BJ (cell line): Measurements from ENCODE around the gene FAM174C. TPM values are rescaled to one million over a fixed set of nuclear protein-coding genes. Genes with fewer than 3 reads are reported as not detected.

Experiments
- CTCF ChIA-PET: fragments of 350-600 bp; formaldehyde crosslinking; extraction: SDS; loops from one replicate; lab custom pipeline; 2021; ENCODE audit warnings: antibody characterized with exemption, inconsistent platforms; lab: Yijun Ruan, JAX
- POLR2A ChIA-PET: fragments of 300-600 bp; sonication (Branson Sonifier 250); formaldehyde crosslinking; extraction: SDS; loops from one replicate; lab custom pipeline; 2021; ENCODE audit warnings: antibody characterized with exemption; lab: Charles Lee
- DNase-seq: peaks from one replicate; pipeline ENCODE4 v3.0.0-alpha.2; 2011; ENCODE audit warnings: low read depth
- H3K27me3 ChIP-seq: 2 replicates; pipeline ENCODE4 v1.6.0; 2011; ENCODE audit warnings: low read length; ENCODE audit not compliant: control insufficient read depth, insufficient read depth
- H3K36me3 ChIP-seq: 2 replicates; pipeline ENCODE4 v1.5.1; 2011; ENCODE audit warnings: low read length; ENCODE audit not compliant: control insufficient read depth, insufficient read depth
- H3K4me3 ChIP-seq: 2 replicates; pipeline ENCODE4 v1.5.1; 2011; ENCODE audit warnings: low read depth, mild to moderate bottlenecking, control low read depth, low read length
- CTCF ChIP-seq: IDR thresholded peaks from 2 replicates; pipeline ENCODE4 v1.5.1; 2011; ENCODE audit warnings: low read depth, mild to moderate bottlenecking, control low read depth, inconsistent platforms, low read length, moderate library complexity; ENCODE audit not compliant: insufficient read depth
- polyA plus RNA-seq: library from polyadenylated mRNA; depleted of rRNA; stranded (reverse); fragments of >200 nt; gene quantifications from 2 replicates; pipeline ENCODE4 v1.2.3, GENCODE V29; 2011

FAM174C gene
- polyA plus RNA-seq, 1 experiment, result 37.5 TPM

DNA sequence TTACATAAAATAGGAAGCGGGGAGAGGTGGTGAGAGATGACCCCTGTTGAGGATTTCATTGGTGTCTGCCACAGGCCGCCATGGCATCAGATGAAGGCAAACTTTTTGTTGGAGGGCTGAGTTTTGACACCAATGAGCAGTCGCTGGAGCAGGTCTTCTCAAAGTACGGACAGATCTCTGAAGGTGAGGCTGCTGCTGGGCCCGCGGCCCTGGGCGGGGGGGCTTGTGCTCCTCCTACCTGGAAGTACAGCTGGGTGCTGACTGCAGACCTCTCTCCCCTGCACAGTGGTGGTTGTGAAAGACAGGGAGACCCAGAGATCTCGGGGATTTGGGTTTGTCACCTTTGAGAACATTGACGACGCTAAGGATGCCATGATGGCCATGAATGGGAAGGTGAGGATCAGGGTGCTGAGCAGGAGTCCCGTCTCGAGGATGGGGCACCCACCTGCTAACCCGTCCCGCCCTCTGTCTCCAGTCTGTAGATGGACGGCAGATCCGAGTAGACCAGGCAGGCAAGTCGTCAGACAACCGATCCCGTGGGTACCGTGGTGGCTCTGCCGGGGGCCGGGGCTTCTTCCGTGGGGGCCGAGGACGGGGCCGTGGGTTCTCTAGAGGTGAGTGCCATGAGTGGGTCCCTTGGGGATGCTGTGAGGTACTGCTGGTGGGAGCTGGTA, 4.3 kb upstream of the FAM174C start:
- ChIA-PET CTCF (interaction anchor here (6.2 kb wide), 1 partner anchor 27 kb away, joined by 46 read pairs; no protein-coding TSS in a partner anchor), POLR2A (no interaction called here)
- peak overlapping the region; percentile 66 for H3K4me3 ChIP-seq
- H3K36me3 ChIP-seq, result peaks cover 37% of the 10 kb centered on the region
- no peaks in the 10 kb centered on the region for H3K27me3 ChIP-seq
- no peak for DNase-seq
- TF ChIP-seq CTCF, result no peak

DNA sequence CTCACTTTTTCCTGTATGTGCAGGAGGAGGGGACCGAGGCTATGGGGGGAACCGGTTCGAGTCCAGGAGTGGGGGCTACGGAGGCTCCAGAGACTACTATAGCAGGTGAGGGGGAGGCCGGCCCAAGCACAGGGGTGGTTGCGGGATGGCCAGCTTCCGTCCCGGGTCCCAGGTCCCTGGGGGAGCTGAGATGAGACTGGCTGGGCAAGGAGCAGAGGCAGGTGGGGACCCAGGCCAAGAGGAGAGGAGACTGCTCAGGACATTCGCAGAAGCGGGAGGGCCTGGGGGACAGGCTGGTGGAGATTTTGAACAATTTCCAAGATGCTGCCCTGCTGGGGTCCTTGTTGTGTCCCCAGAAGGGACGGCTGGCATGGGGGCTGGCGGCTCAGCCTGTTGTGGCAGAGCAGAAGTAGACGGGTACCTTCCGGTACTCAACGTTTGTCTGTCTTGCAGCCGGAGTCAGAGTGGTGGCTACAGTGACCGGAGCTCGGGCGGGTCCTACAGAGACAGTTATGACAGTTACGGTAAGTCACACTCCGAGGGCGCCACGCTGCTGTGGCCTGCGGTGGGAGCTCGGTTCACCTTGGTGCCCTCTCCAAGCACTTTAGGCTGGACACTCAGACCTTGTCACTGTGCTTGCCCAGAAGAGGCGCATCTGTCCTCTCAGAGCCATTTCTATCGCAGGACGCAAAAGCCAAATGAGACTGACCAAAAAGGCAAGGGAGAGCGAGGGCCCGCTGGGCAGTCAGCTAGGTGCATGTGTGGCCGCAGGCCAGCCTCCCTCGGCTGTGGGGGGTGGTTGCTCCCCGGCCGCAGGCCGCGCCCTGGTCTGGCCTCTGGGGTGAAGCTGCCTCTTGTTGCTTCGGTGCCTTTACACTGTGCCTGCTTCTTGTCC, 3.6 kb upstream of the FAM174C start:
- POLR2A ChIA-PET, result interaction anchor here (0.5 kb wide), 1 partner anchor 718 kb away, joined by 3 read pairs; no protein-coding TSS in a partner anchor
- H3K27me3 ChIP-seq, result no peaks in the 10 kb centered on the region
- H3K36me3 ChIP-seq, result peaks cover 37% of the 10 kb centered on the region
- no peak for TF ChIP-seq CTCF
- CTCF ChIA-PET, result interaction anchor here (0.8 to 6.2 kb wide), 2 partner anchors 23 to 28 kb away, joined by 3 to 46 read pairs; no protein-coding TSS in a partner anchor
- no peak for DNase-seq
- H3K4me3 ChIP-seq, result peak overlapping the region; percentile 66

DNA sequence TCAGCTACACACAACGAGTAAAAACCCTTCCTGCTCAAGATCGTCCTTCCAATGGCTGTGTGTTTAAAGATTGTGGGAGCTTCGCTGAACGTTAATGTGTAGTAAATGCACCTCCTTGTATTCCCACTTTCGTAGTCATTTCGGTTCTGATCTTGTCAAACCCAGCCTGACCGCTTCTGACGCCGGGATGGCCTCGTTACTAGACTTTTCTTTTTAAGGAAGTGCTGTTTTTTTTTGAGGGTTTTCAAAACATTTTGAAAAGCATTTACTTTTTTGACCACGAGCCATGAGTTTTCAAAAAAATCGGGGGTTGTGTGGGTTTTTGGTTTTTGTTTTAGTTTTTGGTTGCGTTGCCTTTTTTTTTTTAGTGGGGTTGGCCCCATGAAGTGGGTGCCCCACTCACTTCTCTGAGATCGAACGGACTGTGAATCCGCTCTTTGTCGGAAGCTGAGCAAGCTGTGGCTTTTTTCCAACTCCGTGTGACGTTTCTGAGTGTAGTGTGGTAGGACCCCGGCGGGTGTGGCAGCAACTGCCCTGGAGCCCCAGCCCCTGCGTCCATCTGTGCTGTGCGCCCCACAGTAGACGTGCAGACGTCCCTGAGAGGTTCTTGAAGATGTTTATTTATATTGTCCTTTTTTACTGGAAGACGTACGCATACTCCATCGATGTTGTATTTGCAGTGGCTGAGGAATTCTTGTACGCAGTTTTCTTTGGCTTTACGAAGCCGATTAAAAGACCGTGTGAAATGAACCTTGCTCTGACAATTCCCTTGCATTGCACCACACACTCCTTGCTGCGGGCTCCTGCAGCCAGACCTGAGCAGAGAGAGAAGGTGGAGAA, 2.7 kb upstream of the FAM174C start:
- ChIA-PET POLR2A (interaction anchor here (0.5 to 0.8 kb wide), 2 partner anchors 28 to 718 kb away, joined by 3 to 5 read pairs; no protein-coding TSS in a partner anchor), CTCF (interaction anchor here (0.8 to 6.2 kb wide), 3 partner anchors 20 to 29 kb away, joined by 3 to 46 read pairs (median 3); no protein-coding TSS in a partner anchor)
- no peaks in the 10 kb centered on the region for H3K27me3 ChIP-seq
- H3K36me3 ChIP-seq, result peaks cover 37% of the 10 kb centered on the region
- no peak overlapping the region for H3K4me3 ChIP-seq
- TF ChIP-seq CTCF, result no peak
- DNase-seq, result no peak

DNA sequence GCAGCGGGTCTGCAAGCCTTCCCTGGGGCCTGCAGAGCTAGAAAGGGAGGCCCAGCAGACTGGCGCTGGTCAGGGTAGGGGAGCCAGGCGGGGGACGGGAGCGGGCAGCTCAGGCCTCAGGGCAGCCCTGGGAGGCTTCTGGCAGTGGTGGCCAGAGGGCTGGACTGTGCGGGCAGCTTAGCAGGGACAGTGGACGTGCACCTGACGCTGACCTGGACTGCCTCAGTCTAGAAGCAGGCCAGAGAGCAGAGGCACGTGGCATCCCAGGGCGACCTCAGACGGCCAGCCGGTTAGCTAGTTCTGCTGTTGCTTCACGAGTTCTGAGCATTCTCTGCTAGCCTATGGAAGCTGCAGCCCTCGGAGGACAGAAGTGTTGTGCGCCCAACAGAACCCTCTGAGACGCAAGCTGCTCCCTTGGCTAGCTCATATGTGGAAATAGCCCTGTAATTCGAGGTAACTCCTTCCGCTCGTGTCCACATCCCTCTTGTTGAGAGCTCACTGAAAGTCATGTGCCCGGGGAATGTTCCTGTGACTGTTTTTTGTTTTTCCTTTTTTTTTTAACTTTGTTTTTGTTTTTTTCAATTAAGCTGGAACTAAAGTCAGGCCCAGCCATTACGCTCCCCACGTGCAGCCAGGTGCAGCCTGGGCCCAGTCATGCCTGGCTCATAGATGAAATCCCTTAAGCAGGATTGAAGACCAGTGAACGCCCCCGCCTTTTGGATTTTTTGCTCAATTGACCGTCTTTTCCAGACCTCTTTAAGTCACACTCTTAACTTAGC, 1.9 kb upstream of the FAM174C start:
- no peak overlapping the region for H3K4me3 ChIP-seq
- ChIA-PET CTCF (interaction anchor here (0.7 to 6.2 kb wide), 3 partner anchors 21 to 130 kb away, joined by 3 to 46 read pairs (median 3); no protein-coding TSS in a partner anchor), POLR2A (interaction anchor here (0.8 kb wide), 1 partner anchor 29 kb away, joined by 5 read pairs; no protein-coding TSS in a partner anchor)
- no peak for TF ChIP-seq CTCF
- H3K27me3 ChIP-seq, result no peaks in the 10 kb centered on the region
- no peak for DNase-seq
- peaks cover 37% of the 10 kb centered on the region for H3K36me3 ChIP-seq
